Suprapubic skin (tissue), 4 donors: ENCODE results near the gene PDE6B. TPM values are rescaled to one million over a fixed set of nuclear protein-coding genes. Genes with fewer than 3 reads are reported as not detected.
"Not testable (repeated sequence)": the region's sequence is repeated elsewhere in the genome, so short reads cannot be mapped to it uniquely, and the experiment has no call there.

ENCODE experiments used
- DNase-seq, 2 donors: peaks; one replicate each; pipeline ENCODE4 v3.0.0-alpha.2; 2019; ENCODE audit warnings: low spot score in 2 of 2
- H3K27ac ChIP-seq: fragments of 200-600 bp; sonication (generic); one replicate; pipeline ENCODE4 v1.5.1; 2019
- H3K27me3 ChIP-seq: fragments of 200-600 bp; sonication (generic); one replicate; pipeline ENCODE4 v1.5.1; 2019
- H3K36me3 ChIP-seq: fragments of 200-600 bp; sonication (generic); one replicate; pipeline ENCODE4 v1.5.1; 2019
- H3K4me1 ChIP-seq: fragments of 200-600 bp; sonication (generic); one replicate; pipeline ENCODE4 v1.5.1; 2019
- H3K4me3 ChIP-seq: fragments of 200-600 bp; sonication (generic); one replicate; pipeline ENCODE4 v1.5.1; 2019; ENCODE audit warnings: mild to moderate bottlenecking
- H3K9me3 ChIP-seq: fragments of 200-600 bp; sonication (generic); one replicate; pipeline ENCODE4 v1.5.1; 2019
- CTCF ChIP-seq, 2 donors: fragments of 200-600 bp in 1 of 2; fragments of 450-650 bp in 1 of 2; sonication (generic) in 1 of 2; IDR thresholded peaks; one replicate each; pipeline ENCODE4 v1.5.1; 2016 to 2019; ENCODE audit warnings: antibody characterized with exemption in 2 of 2, mild to moderate bottlenecking in 1 of 2, moderate library complexity in 1 of 2
- EP300 ChIP-seq: sonication (generic); formaldehyde crosslinking; IDR thresholded peaks from one replicate; pipeline ENCODE4 v1.6.1; 2017; ENCODE audit warnings: antibody characterized with exemption
- POLR2A ChIP-seq, 2 donors: fragments of 450-650 bp; IDR thresholded peaks; one replicate each; pipeline ENCODE4 v1.6.1; 2017; ENCODE audit warnings: antibody characterized with exemption in 2 of 2, mild to moderate bottlenecking in 2 of 2, moderate library complexity in 2 of 2
- POLR2AphosphoS5 ChIP-seq, 3 donors: sonication (generic); formaldehyde crosslinking; IDR thresholded peaks; one replicate each; pipeline ENCODE4 v1.6.1; 2017; ENCODE audit warnings: antibody characterized with exemption in 3 of 3
- WGBS: methylation state at CpG from one replicate; pipeline ENCODE4 v1.1.5; 2018; 5-methylcytosine and 5-hydroxymethylcytosine counted together
- total RNA-seq, 4 donors: library from RNA; depleted of rRNA; stranded (reverse); fragments of >200 nt; gene quantifications; one replicate each; pipeline ENCODE4 v1.1.0, GENCODE V29; 2016

The PDE6B gene
- total RNA-seq, 4 donors from 2014 or later, result 0.95 to 9.5 TPM; not detected in 2

DNA sequence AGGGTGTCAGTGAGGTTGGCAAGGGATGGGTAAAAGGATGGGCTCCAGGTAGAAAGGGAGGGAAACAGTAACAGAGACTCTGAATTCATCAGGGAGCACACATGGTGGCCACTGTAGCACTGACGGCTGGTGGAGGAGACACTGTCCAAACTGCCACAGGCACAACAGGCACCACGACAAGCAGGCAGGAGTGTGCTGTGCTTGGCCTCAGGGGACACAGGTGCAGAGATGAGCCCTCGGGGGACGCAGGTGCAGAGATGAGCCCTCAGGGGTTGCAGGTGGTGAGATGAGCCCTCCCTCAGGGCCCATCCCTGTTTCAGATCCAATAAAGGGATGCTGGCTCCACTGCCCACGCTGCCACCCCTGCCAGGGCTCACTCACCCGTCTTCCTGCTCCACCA is 7.6 kb downstream of the PDE6B start:
- no peak overlapping the region for H3K27ac ChIP-seq
- TF ChIP-seq POLR2AphosphoS5 (IDR thresholded peaks at IDR 0.05) (no peak), EP300 (no peak), CTCF (IDR thresholded peaks at IDR 0.05) (no peak), POLR2A (IDR thresholded peaks at IDR 0.05) (no peak)
- no peaks in the 10 kb centered on the region for H3K36me3 ChIP-seq
- H3K4me3 ChIP-seq, result no peak overlapping the region
- DNase-seq, result peak in 1 of 2 donors; percentile 35
- H3K9me3 ChIP-seq, result no peaks in the 10 kb centered on the region
- H3K4me1 ChIP-seq, result no peaks in the 10 kb centered on the region
- peaks cover 42% of the 10 kb centered on the region for H3K27me3 ChIP-seq
- WGBS, result 64% methylated on average over 6 of the region's 6 CpGs

DNA sequence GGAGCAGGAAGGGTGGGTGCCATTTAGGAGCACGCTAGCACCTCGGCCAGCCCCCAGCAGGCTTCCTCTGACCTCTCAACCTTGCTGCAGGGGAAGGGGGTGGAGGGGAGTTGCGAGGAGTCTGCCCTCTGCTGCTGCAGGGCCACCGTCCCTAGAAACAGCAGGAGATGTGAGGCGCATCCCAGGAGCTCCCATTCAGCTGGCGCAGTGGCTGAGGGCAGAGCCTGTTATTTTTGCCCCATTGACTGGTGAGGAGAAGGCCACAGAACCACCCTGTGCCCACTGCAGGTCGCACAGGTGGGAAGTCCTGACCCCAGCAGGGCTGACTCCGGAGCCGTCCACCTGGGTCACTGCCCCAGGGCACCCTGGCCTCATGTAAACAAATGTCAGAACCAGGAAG is 8.0 kb downstream of the PDE6B start:
- Histone ChIP-seq H3K27me3 (peaks cover 39% of the 10 kb centered on the region), H3K4me1 (no peaks in the 10 kb centered on the region), H3K36me3 (no peaks in the 10 kb centered on the region), H3K27ac (no peak overlapping the region), H3K9me3 (no peaks in the 10 kb centered on the region), H3K4me3 (no peak overlapping the region)
- DNase-seq, result peak in 1 of 2 donors; percentile 55
- TF ChIP-seq EP300, result no peak
- no peak for TF ChIP-seq POLR2A (IDR thresholded peaks at IDR 0.05)
- TF ChIP-seq CTCF (IDR thresholded peaks at IDR 0.05), result no peak
- TF ChIP-seq POLR2AphosphoS5 (IDR thresholded peaks at IDR 0.05), result no peak
- WGBS, result 57% methylated on average over 6 of the region's 9 CpGs

DNA sequence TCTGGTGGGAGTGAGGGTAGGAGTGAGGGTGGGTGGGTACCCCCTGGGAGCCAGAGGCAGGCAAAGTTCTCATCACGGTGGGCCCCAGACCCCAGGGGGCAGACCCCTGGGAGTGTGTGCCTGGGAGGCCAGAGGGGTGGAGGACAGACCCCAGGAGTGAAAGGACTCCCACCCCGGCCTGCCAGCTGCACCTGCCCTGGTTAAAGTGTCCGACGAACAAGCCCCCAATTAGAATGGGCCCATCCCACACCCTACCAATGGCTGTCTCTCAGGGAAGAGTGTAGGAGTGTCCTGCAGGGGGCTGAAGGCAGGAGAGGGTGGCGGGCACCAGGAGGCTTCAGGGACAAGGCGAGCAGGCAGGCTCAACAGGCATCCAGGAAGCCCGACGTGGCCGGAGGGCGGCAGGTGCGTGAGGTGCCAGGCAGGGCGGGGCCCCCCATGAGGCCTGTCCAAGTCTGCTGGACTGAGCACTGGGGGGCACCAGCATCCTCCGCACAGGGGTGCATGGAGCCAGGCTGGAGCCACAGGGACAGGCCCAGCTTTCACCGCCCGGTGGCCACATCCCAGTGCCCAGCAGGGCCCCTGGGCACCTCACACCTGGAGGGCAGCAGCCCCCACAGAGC is 8.7 kb downstream of the PDE6B start:
- Histone ChIP-seq H3K27ac (no peak overlapping the region), H3K27me3 (peaks cover 42% of the 10 kb centered on the region), H3K9me3 (no peaks in the 10 kb centered on the region), H3K4me1 (no peaks in the 10 kb centered on the region), H3K36me3 (no peaks in the 10 kb centered on the region), H3K4me3 (no peak overlapping the region)
- WGBS, result 40% methylated on average over 6 of the region's 15 CpGs
- peak in 1 of 2 donors; percentile 48 for DNase-seq
- TF ChIP-seq EP300, result no peak
- TF ChIP-seq CTCF (IDR thresholded peaks at IDR 0.05), result no peak
- TF ChIP-seq POLR2A (IDR thresholded peaks at IDR 0.05), result no peak
- no peak for TF ChIP-seq POLR2AphosphoS5 (IDR thresholded peaks at IDR 0.05)

DNA sequence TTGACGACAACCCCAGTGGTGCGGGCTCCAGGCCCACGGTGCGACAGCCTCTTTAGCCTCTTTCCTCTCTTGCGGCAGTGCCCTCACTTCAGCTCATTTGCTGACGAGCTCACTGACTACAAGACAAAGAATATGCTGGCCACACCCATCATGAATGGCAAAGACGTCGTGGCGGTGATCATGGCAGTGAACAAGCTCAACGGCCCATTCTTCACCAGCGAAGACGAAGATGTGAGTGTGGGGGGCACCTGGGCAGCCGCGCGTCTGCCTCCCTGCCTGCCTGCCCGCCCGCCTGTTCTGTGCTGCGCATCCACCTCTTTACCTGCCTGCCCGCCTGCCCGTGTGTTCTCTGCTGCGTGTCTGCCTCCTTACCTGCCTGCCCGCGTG is 9.2 kb downstream of the PDE6B start:
- no peak overlapping the region for H3K27ac ChIP-seq
- DNase-seq, result peak in 1 of 2 donors; percentile 24

DNA sequence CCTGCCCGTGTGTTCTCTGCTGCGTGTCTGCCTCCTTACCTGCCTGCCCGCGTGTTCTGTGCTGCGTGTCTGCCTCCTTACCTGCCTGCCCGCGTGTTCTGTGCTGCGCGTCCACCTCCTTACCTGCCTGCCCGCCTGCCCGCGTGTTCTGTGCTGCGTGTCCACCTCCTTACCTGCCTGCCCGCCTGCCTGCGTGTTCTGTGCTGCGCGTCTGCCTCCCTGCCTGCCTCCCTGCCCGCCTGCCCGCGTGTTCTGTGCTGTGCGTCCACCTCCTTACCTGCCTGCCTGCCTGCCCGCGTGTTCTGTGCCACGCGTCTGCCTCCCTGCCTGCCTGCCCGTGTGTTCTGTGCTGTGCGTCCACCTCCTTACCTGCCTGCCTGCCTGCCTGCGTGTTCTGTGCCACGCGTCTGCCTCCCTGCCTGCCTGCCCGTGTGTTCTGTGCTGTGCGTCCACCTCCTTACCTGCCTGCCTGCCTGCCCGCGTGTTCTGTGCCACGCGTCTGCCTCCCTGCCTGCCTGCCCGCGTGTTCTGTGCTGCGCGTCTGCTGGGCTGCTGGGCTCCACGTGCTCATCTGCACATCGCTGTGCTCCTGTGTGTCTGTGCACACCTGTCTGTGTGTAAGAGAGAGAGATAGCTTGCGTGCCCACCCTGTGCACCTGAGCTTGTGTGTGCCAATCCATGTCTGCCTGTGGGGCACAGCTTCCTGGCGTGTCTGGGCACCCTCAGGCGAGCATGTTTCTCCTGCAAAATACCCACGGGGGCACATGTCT is 9.9 kb downstream of the PDE6B start:
- 78% methylated on average over 46 of the region's 46 CpGs for WGBS
- H3K36me3 ChIP-seq, H3K27ac ChIP-seq, H3K4me1 ChIP-seq, H3K4me3 ChIP-seq, H3K9me3 ChIP-seq: not testable (repeated sequence)
- H3K27me3 ChIP-seq, result peaks cover 37% of the 10 kb centered on the region
- DNase-seq, result peak in 1 of 2 donors; percentile 16

More for the DNA sequence above, 9.2 kb downstream of the PDE6B start:
- TF ChIP-seq CTCF (IDR thresholded peaks at IDR 0.05) (no peak), POLR2AphosphoS5 (IDR thresholded peaks at IDR 0.05) (no peak), POLR2A (IDR thresholded peaks at IDR 0.05) (no peak)
- no peaks in the 10 kb centered on the region for H3K36me3 ChIP-seq
- H3K9me3 ChIP-seq, result no peaks in the 10 kb centered on the region
- H3K4me1 ChIP-seq, result no peaks in the 10 kb centered on the region
- peaks cover 44% of the 10 kb centered on the region for H3K27me3 ChIP-seq
- 83% methylated on average over 21 of the region's 23 CpGs for WGBS
- no peak overlapping the region for H3K4me3 ChIP-seq
